H1 (cell line): ENCODE measurements around the gene RNF44. TPM values are rescaled to one million over a fixed set of nuclear protein-coding genes. Genes with fewer than 3 reads are reported as not detected.

Experiments
- CTCF ChIA-PET: fragments of 300-600 bp; sonication (Branson Sonifier 250); formaldehyde crosslinking; loops from one replicate; lab custom pipeline; 2021; ENCODE audit not compliant: partially characterized antibody; lab: Charles Lee
- POLR2A ChIA-PET: fragments of 300-600 bp; sonication (Branson Sonifier 250); formaldehyde crosslinking; loops from one replicate; lab custom pipeline; 2021; ENCODE audit warnings: inconsistent platforms; ENCODE audit not compliant: partially characterized antibody; lab: Charles Lee
- DNase-seq, 2 experiments: peaks; one replicate each; pipeline versions ENCODE4 v3.0.0 to v3.0.0-alpha.2; 2010 to 2022; ENCODE audit warnings: low spot score in 2 of 2, low read depth in 1 of 2, mixed read lengths in 1 of 2
- FAIRE-seq: peaks from 2 replicates; lab custom pipeline; 2011; peaks lifted over from hg19 to GRCh38; lab: Jason Lieb, UNC
- H2AFZ ChIP-seq: 2 replicates; pipeline ENCODE4 v1.8.1; 2012; ENCODE audit warnings: low read length, inconsistent platforms
- H2AK5ac ChIP-seq: 2 replicates; pipeline ENCODE4 v1.6.1; 2013; ENCODE audit warnings: low read depth, low read length
- H2BK120ac ChIP-seq: replicated peaks from 2 replicates; pipeline ENCODE3; 2013; ENCODE audit warnings: low read depth, low read length, inconsistent platforms
- H2BK12ac ChIP-seq: 2 replicates; pipeline ENCODE4 v1.6.1; 2013; ENCODE audit warnings: low read depth, low read length
- H2BK15ac ChIP-seq: 2 replicates; pipeline ENCODE4 v1.6.1; 2013; ENCODE audit warnings: low read length
- H2BK20ac ChIP-seq: 2 replicates; pipeline ENCODE4 v1.6.1; 2013; ENCODE audit warnings: low read length
- H2BK5ac ChIP-seq: 2 replicates; pipeline ENCODE4 v1.6.1; 2013; ENCODE audit warnings: low read depth, low read length
- H3K14ac ChIP-seq: 2 replicates; pipeline ENCODE4 v1.6.1; 2013; ENCODE audit warnings: inconsistent platforms; ENCODE audit not compliant: insufficient read length
- H3K18ac ChIP-seq: 2 replicates; pipeline ENCODE4 v1.6.1; 2013; ENCODE audit warnings: low read length; ENCODE audit errors: extremely low read depth
- H3K23ac ChIP-seq: 2 replicates; pipeline ENCODE4 v1.6.1; 2013; ENCODE audit warnings: inconsistent platforms; ENCODE audit not compliant: insufficient read length
- H3K23me2 ChIP-seq: 2 replicates; pipeline ENCODE4 v1.6.1; 2013; ENCODE audit warnings: low read depth, low read length
- H3K27ac ChIP-seq: 2 replicates; pipeline ENCODE4 v1.6.1; 2011; ENCODE audit warnings: low read depth, low read length, inconsistent platforms
- H3K27me3 ChIP-seq, 4 experiments: replicated peaks in 1 of 4; 1 replicate in 1 of 4; 2 replicates in 3 of 4; pipeline versions ENCODE4 v1.6.1 to v1.8.1; 2011 to 2013; ENCODE audit warnings: low read length in 3 of 4, mild to moderate bottlenecking in 3 of 4, inconsistent platforms in 2 of 4, mixed read lengths in 2 of 4, moderate library complexity in 1 of 4; ENCODE audit not compliant: control insufficient read depth in 3 of 4, insufficient read depth in 3 of 4; ENCODE audit errors: extremely low read depth in 1 of 4
- H3K36me3 ChIP-seq, 4 experiments: 2 replicates each; pipeline versions ENCODE4 v1.6.1 to v1.8.1; 2011 to 2013; ENCODE audit warnings: mild to moderate bottlenecking in 4 of 4, low read length in 3 of 4, moderate library complexity in 2 of 4, control low read depth in 1 of 4, inconsistent platforms in 1 of 4; ENCODE audit not compliant: insufficient read depth in 4 of 4, control insufficient read depth in 2 of 4
- H3K4ac ChIP-seq: replicated peaks from 2 replicates; pipeline ENCODE3; 2013; ENCODE audit warnings: low read length, low read depth, mixed read lengths, inconsistent platforms; ENCODE audit not compliant: insufficient read length
- H3K4me1 ChIP-seq, 4 experiments: replicated peaks in 1 of 4; 1 replicate in 1 of 4; 2 replicates in 3 of 4; pipeline versions ENCODE4 v1.6.1 to v1.8.1; 2011 to 2013; ENCODE audit warnings: low read length in 3 of 4, inconsistent platforms in 2 of 4, mixed read lengths in 1 of 4; ENCODE audit not compliant: insufficient read depth in 4 of 4, control insufficient read depth in 3 of 4
- H3K4me2 ChIP-seq, 2 experiments: 2 replicates each; pipeline versions ENCODE4 v1.6.1 to v1.8.1; 2011 to 2013; ENCODE audit warnings: low read depth in 2 of 2, low read length in 2 of 2, control low read depth in 1 of 2, inconsistent platforms in 1 of 2, mild to moderate bottlenecking in 1 of 2; ENCODE audit not compliant: insufficient read depth in 1 of 2
- H3K4me3 ChIP-seq, 4 experiments: fragments of 200-600, 300-600 bp in 1 of 4; sonication (generic), shearing (Covaris generic), sonication (Bioruptor Twin) in 1 of 4; 2 replicates each; pipeline versions ENCODE4 v1.5.1 to v1.8.1; 2011 to 2016; ENCODE audit warnings: low read length in 4 of 4, low read depth in 3 of 4, control low read depth in 2 of 4, inconsistent platforms in 2 of 4, mild to moderate bottlenecking in 2 of 4, mixed read lengths in 1 of 4, moderate library complexity in 1 of 4; ENCODE audit not compliant: insufficient read depth in 2 of 4; ENCODE audit errors: extremely low read depth in 1 of 4
- H3K56ac ChIP-seq: replicated peaks from 2 replicates; pipeline ENCODE3; 2013; ENCODE audit warnings: low read depth, mild to moderate bottlenecking, mixed read lengths, low read length, inconsistent platforms; ENCODE audit not compliant: insufficient read length
- H3K79me1 ChIP-seq: 2 replicates; pipeline ENCODE4 v1.6.1; 2013; ENCODE audit warnings: low read depth, low read length, control low read depth
- H3K79me2 ChIP-seq, 2 experiments: 2 replicates each; pipeline versions ENCODE4 v1.6.1 to v1.8.1; 2012 to 2013; ENCODE audit warnings: low read length in 2 of 2, mild to moderate bottlenecking in 2 of 2, inconsistent platforms in 1 of 2; ENCODE audit not compliant: insufficient read depth in 2 of 2, control insufficient read depth in 1 of 2
- H3K9ac ChIP-seq, 4 experiments: replicated peaks in 1 of 4; 1 replicate in 1 of 4; 2 replicates in 3 of 4; pipeline versions ENCODE4 v1.6.1 to v1.8.1; 2011 to 2013; ENCODE audit warnings: low read depth in 3 of 4, low read length in 3 of 4, control low read depth in 2 of 4, mild to moderate bottlenecking in 2 of 4, moderate library complexity in 2 of 4, inconsistent platforms in 1 of 4; ENCODE audit errors: extremely low read depth in 1 of 4
- H3K9me3 ChIP-seq, 2 experiments: 2 replicates each; pipeline versions ENCODE4 v1.6.1 to v1.8.1; 2012 to 2013; ENCODE audit warnings: mild to moderate bottlenecking in 2 of 2, moderate library complexity in 2 of 2, control low read depth in 1 of 2, inconsistent platforms in 1 of 2, low read depth in 1 of 2, low read length in 1 of 2, mixed read lengths in 1 of 2; ENCODE audit not compliant: insufficient read depth in 2 of 2
- H4K20me1 ChIP-seq, 2 experiments: replicated peaks in 1 of 2; 2 replicates each; pipeline versions ENCODE3 to v1.8.1; 2011 to 2013; ENCODE audit warnings: inconsistent platforms in 2 of 2, low read length in 2 of 2, mild to moderate bottlenecking in 1 of 2; ENCODE audit not compliant: insufficient read depth in 2 of 2, control insufficient read depth in 1 of 2
- H4K5ac ChIP-seq: 2 replicates; pipeline ENCODE4 v1.6.1; 2013; ENCODE audit warnings: low read length, low read depth, mixed read lengths, inconsistent platforms; ENCODE audit not compliant: insufficient read length
- H4K8ac ChIP-seq: 2 replicates; pipeline ENCODE4 v1.8.0; 2013; ENCODE audit warnings: mild to moderate bottlenecking, moderate library complexity, low read length, inconsistent platforms; ENCODE audit not compliant: insufficient read depth; ENCODE audit errors: extremely low read depth
- H4K91ac ChIP-seq: replicated peaks from 2 replicates; pipeline ENCODE3; 2013; ENCODE audit warnings: low read length, mixed read lengths, inconsistent platforms; ENCODE audit not compliant: insufficient read length
- BCL11A ChIP-seq, 2 experiments: IDR thresholded peaks; one replicate each; pipeline ENCODE4 v1.6.1; 2011; ENCODE audit warnings: low read depth in 2 of 2, low read length in 2 of 2, mild to moderate bottlenecking in 2 of 2
- CHD2 ChIP-seq: IDR thresholded peaks from 2 replicates; pipeline ENCODE4 v1.6.1; 2012; ENCODE audit warnings: low read length, improper control_type of control experiment
- EZH2 ChIP-seq: fragments of 200-600 bp; sonication (generic); IDR thresholded peaks from 2 replicates; pipeline ENCODE4 v1.7.1; 2012; ENCODE audit warnings: low read depth, mild to moderate bottlenecking, moderate library complexity, low read length, inconsistent platforms; ENCODE audit not compliant: severe bottlenecking
- GABPA ChIP-seq: IDR thresholded peaks from 2 replicates; pipeline ENCODE4 v1.6.1; 2011; ENCODE audit warnings: mild to moderate bottlenecking, low read length, moderate library complexity, borderline replicate concordance; ENCODE audit not compliant: insufficient read depth
- HDAC2 ChIP-seq, 2 experiments: fragments of 300-600 bp in 1 of 2; sonication (generic) in 1 of 2; IDR thresholded peaks; 2 replicates each; pipeline ENCODE4 v1.6.1; 2011 to 2012; ENCODE audit warnings: low read depth in 2 of 2, low read length in 2 of 2, mild to moderate bottlenecking in 2 of 2, moderate library complexity in 2 of 2, borderline replicate concordance in 1 of 2, inconsistent platforms in 1 of 2
- HDAC6 ChIP-seq: IDR thresholded peaks from one replicate; pipeline ENCODE4 v1.7.1; 2012; ENCODE audit warnings: low read depth, mild to moderate bottlenecking, inconsistent platforms, low read length, moderate library complexity
- JUND ChIP-seq: IDR thresholded peaks from 2 replicates; pipeline ENCODE4 v1.6.1; 2011; ENCODE audit warnings: mild to moderate bottlenecking, improper control_type of control experiment, low read length
- PHF8 ChIP-seq: fragments of 200-600 bp; sonication (generic); conservative IDR thresholded peaks from 2 replicates; pipeline ENCODE4 v1.7.1; 2012; ENCODE audit warnings: low read depth, mild to moderate bottlenecking, inconsistent platforms, low read length, moderate library complexity
- POLR2A ChIP-seq, 2 experiments: IDR thresholded peaks; 1 replicate in 1 of 2; 2 replicates in 1 of 2; pipeline ENCODE4 v1.6.1; 2011; ENCODE audit warnings: low read depth in 2 of 2, low read length in 2 of 2, mild to moderate bottlenecking in 2 of 2; ENCODE audit errors: control extremely low read depth in 1 of 2
- RBBP5 ChIP-seq: IDR thresholded peaks from 2 replicates; pipeline ENCODE4 v1.7.1; 2012; ENCODE audit warnings: low read depth, mild to moderate bottlenecking, inconsistent platforms, low read length, moderate library complexity, borderline replicate concordance
- RNF2 ChIP-seq: fragments of 200-900, 300-1000 bp; sonication (generic); IDR thresholded peaks from 2 replicates; pipeline ENCODE4 v1.7.1; 2016; ENCODE audit warnings: borderline replicate concordance, low read depth, mild to moderate bottlenecking, antibody characterized with exemption, low read length; ENCODE audit not compliant: poor library complexity, severe bottlenecking; ENCODE audit errors: missing control alignments
- SUZ12 ChIP-seq: fragments of 200-600 bp; sonication (generic); IDR thresholded peaks from 2 replicates; pipeline ENCODE4 v1.6.1; 2012; ENCODE audit warnings: mild to moderate bottlenecking, inconsistent platforms, low read length, moderate library complexity, mixed read lengths
- TAF1 ChIP-seq: IDR thresholded peaks from 2 replicates; pipeline ENCODE4 v1.6.1; 2011; ENCODE audit warnings: mild to moderate bottlenecking, low read depth, low read length
- TAF7 ChIP-seq: optimal IDR thresholded peaks from 2 replicates; pipeline ENCODE3; 2011; ENCODE audit warnings: low read depth, mild to moderate bottlenecking, inconsistent platforms, low read length, moderate library complexity, borderline replicate concordance
- WGBS, 2 experiments: shearing (Covaris generic) in 1 of 2; methylation state at CpG; one replicate each; pipeline versions ENCODE4 v1.1.6 to v1.1.7; 2013 to 2015; ENCODE audit warnings: low lambda C conversion rate in 2 of 2, mixed read lengths in 2 of 2, inconsistent platforms in 1 of 2, low coverage in 1 of 2, missing lambda C conversion rate in 1 of 2; ENCODE audit not compliant: insufficient replicate concordance in 2 of 2, insufficient coverage in 1 of 2, insufficient read length in 1 of 2; ENCODE audit errors: extremely low coverage in 1 of 2, missing lambda C conversion rate in 1 of 2; 5-methylcytosine and 5-hydroxymethylcytosine counted together
- polyA plus RNA-seq, 7 experiments: library from polyadenylated mRNA; depleted of rRNA in 3 of 7; stranded (reverse) in 5 of 7; unstranded in 2 of 7; fragments of >200 nt in 5 of 7; fragments of 200-250 nt in 2 of 7; gene quantifications; 1 replicate in 5 of 7; 2 replicates in 1 of 7; 4 replicates in 1 of 7; pipeline versions ENCODE4 v1.2.1 to v1.2.3, GENCODE V29; 2011 to 2013; ENCODE audit warnings: missing spikeins in 2 of 7, mixed read lengths in 2 of 7
- total RNA-seq: library from RNA; stranded (reverse); fragmentation: NEBNext Ultra II Directional; extraction: Animal tissue kit (Norgen Biotek cat#: 25700); gene quantifications from 2 replicates; pipeline ENCODE4 v1.2.1, GENCODE V29; 2021

Gene RNF44
- total and polyA plus RNA-seq, 2 of the 8 experiments (the other 6 are each of a cell fraction or from before 2014, with no cell fraction given), result 54.7 to 164 TPM

DNA sequence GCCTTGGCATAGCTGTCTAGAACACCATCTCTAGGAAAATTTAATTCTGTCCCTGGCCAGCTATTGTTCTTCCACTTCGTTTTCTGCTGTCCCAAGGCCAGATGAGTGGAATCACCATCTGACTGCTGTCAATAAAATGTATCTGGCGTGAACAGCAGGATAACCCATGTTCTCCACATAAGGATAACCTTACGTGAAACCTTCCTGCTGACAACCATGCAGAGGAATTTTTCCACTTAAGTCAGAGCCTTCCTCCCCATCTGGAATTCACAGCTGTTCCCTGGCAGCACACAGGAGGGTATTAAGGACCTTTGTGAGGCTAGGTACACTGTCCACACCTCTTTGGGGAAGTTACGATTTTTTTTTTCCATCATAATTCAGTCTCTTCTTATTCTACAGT lies 28.6 kb downstream of the RNF44 start:
- no peak overlapping the region for H4K5ac ChIP-seq
- no peaks in the 10 kb centered on the region for H3K27me3 ChIP-seq
- no peak overlapping the region for H2AK5ac ChIP-seq
- peaks cover 11 to 40% (median 20%) of the 10 kb centered on the region in 4 experiments for H3K36me3 ChIP-seq
- no peaks in the 10 kb centered on the region for H3K79me1 ChIP-seq
- H3K23ac ChIP-seq, result no peak overlapping the region
- H3K4me2 ChIP-seq, result no peak overlapping the region
- no peak overlapping the region for H3K14ac ChIP-seq
- ChIA-PET CTCF (interaction anchor here (0.7 to 1.1 kb wide), 4 partner anchors 12 to 111 kb away, joined by 3 to 5 read pairs (median 4); no protein-coding TSS in a partner anchor), POLR2A (interaction anchor here (0.7 to 26.0 kb wide), 5 partner anchors 9 to 146 kb away, joined by 3 to 458 read pairs (median 3); partner anchors contain the start of gene RNF44)
- H3K18ac ChIP-seq, result no peak overlapping the region
- no peaks in the 10 kb centered on the region for H3K79me2 ChIP-seq
- H2AFZ ChIP-seq, result no peak overlapping the region
- WGBS, 2 experiments, result 94% methylated on average over 4 of the region's 4 CpGs; no CpG with 5 or more reads in 1 of the 2 experiments
- H2BK120ac ChIP-seq, result no peak overlapping the region
- FAIRE-seq (no peak), DNase-seq (no peak)
- no peaks in the 10 kb centered on the region for H3K9me3 ChIP-seq
- H3K23me2 ChIP-seq, result no peaks in the 10 kb centered on the region
- no peak overlapping the region for H3K9ac ChIP-seq
- H2BK20ac ChIP-seq, result no peak overlapping the region
- H3K4me1 ChIP-seq, result no peaks in the 10 kb centered on the region
- no peak overlapping the region for H3K27ac ChIP-seq
- H2BK12ac ChIP-seq, result no peak overlapping the region
- H3K56ac ChIP-seq, result no peak overlapping the region
- H4K91ac ChIP-seq, result no peak overlapping the region
- H4K20me1 ChIP-seq, result peaks cover 0 to 1% of the 10 kb centered on the region in 2 experiments
- H4K8ac ChIP-seq, result no peak overlapping the region
- no peak overlapping the region for H3K4ac ChIP-seq
- H2BK5ac ChIP-seq, result no peak overlapping the region
- H2BK15ac ChIP-seq, result no peak overlapping the region
- no peak overlapping the region for H3K4me3 ChIP-seq
- TF ChIP-seq JUND (no peak), TAF1 (no peak), HDAC6 (no peak), RBBP5 (no peak), GABPA (no peak), TAF7 (no peak), BCL11A (IDR thresholded peaks at IDR 0.05; ENCODE audit: low read depth in 2 of 2, low read length in 2 of 2) (no peak), RNF2 (no peak), SUZ12 (no peak), HDAC2 (IDR thresholded peaks at IDR 0.05; ENCODE audit: borderline replicate concordance in 1 of 2, low read depth in 2 of 2, low read length in 2 of 2) (no peak), POLR2A (IDR thresholded peaks at IDR 0.05; ENCODE audit: control extremely low read depth in 1 of 2, low read depth in 2 of 2, low read length in 2 of 2) (no peak), CHD2 (no peak), PHF8 (no peak), EZH2 (no peak)
